ENCODE data around the gene PAPOLA.

GRCh38 chr14:96584199-96584906 lies 82.2 kb downstream of the PAPOLA start:
- peak; percentile 80 for TF ChIP-seq CTCF (conservative IDR thresholded peaks at IDR 0.05; ENCODE audit: low read length)
- no peak for TF ChIP-seq EZH2phosphoT487 (IDR thresholded peaks at IDR 0.05; ENCODE audit: borderline replicate concordance)
